ENCODE results near the gene NOC3L. TPM values are rescaled to one million over a fixed set of nuclear protein-coding genes. Genes with fewer than 3 reads are reported as not detected.

NOC3L gene
- total RNA-seq, 2 donors from 2014 or later, result 15.6 to 15.8 TPM

- H3K27me3 ChIP-seq (replicated peaks; ENCODE audit: insufficient read depth), result no peaks in the 10 kb centered on the region
- DNase-seq (ENCODE audit: low spot score), result no peak
- TF ChIP-seq POLR2A (IDR thresholded peaks at IDR 0.05) (no peak), POLR2AphosphoS5 (IDR thresholded peaks at IDR 0.05) (no peak), CTCF (IDR thresholded peaks at IDR 0.05) (no peak)
- WGBS, result 86% methylated on average over 6 of the region's 6 CpGs
- intact Hi-C loops (cut with DNase I), result no loop called here
- no peaks in the 10 kb centered on the region for H3K4me1 ChIP-seq (replicated peaks)
- no peaks in the 10 kb centered on the region for H3K36me3 ChIP-seq
- H3K9me3 ChIP-seq, result no peaks in the 10 kb centered on the region
- H3K27ac ChIP-seq, result no peak overlapping the region
- H3K4me3 ChIP-seq, result no peak overlapping the region
Observed at GRCh38 chr10:94310369-94310768, 52.4 kb downstream of the NOC3L start.

- H3K4me3 ChIP-seq, result no peak overlapping the region
- H3K9me3 ChIP-seq, result no peaks in the 10 kb centered on the region
- H3K27ac ChIP-seq, result no peak overlapping the region
- no peak for DNase-seq (ENCODE audit: low spot score)
- no peaks in the 10 kb centered on the region for H3K36me3 ChIP-seq
- H3K4me1 ChIP-seq (replicated peaks), result no peaks in the 10 kb centered on the region
- TF ChIP-seq POLR2A (IDR thresholded peaks at IDR 0.05) (no peak), POLR2AphosphoS5 (IDR thresholded peaks at IDR 0.05) (no peak), CTCF (IDR thresholded peaks at IDR 0.05) (no peak)
- H3K27me3 ChIP-seq (replicated peaks; ENCODE audit: insufficient read depth), result no peaks in the 10 kb centered on the region
- whole genome bisulfite sequencing, result 80% methylated on average over 3 of the region's 3 CpGs
- intact Hi-C loops (cut with DNase I), result no loop called here
Observed at GRCh38 chr10:94308866-94309265, 53.9 kb downstream of the NOC3L start.

GRCh38 chr10:94307046-94307615, 55.6 kb downstream of the NOC3L start:
- Histone ChIP-seq H3K27me3 (replicated peaks; ENCODE audit: insufficient read depth) (no peaks in the 10 kb centered on the region), H3K9me3 (no peaks in the 10 kb centered on the region), H3K4me1 (replicated peaks) (no peaks in the 10 kb centered on the region), H3K4me3 (no peak overlapping the region), H3K36me3 (no peaks in the 10 kb centered on the region), H3K27ac (no peak overlapping the region)
- intact Hi-C loops (cut with DNase I), result no loop called here
- 56% methylated on average over 5 of the region's 5 CpGs for WGBS
- no peak for DNase-seq (ENCODE audit: low spot score)
- TF ChIP-seq POLR2A (IDR thresholded peaks at IDR 0.05), result no peak
- no peak for TF ChIP-seq POLR2AphosphoS5 (IDR thresholded peaks at IDR 0.05)

- Histone ChIP-seq H3K4me3 (no peak overlapping the region), H3K27ac (no peak overlapping the region), H3K36me3 (no peaks in the 10 kb centered on the region), H3K9me3 (no peaks in the 10 kb centered on the region), H3K27me3 (replicated peaks; ENCODE audit: insufficient read depth) (no peaks in the 10 kb centered on the region), H3K4me1 (replicated peaks) (no peaks in the 10 kb centered on the region)
- no peak for DNase-seq (ENCODE audit: low spot score)
- intact Hi-C loops (cut with DNase I), result no loop called here
- TF ChIP-seq CTCF (IDR thresholded peaks at IDR 0.05), result no peak
- no peak for TF ChIP-seq POLR2A (IDR thresholded peaks at IDR 0.05)
- no peak for TF ChIP-seq POLR2AphosphoS5 (IDR thresholded peaks at IDR 0.05)
- WGBS, result 93% methylated on average over 1 of the region's 1 CpG
Observed at GRCh38 chr10:94303929-94304328, 58.8 kb downstream of the NOC3L start.

GRCh38 chr10:94300042-94300441, 62.7 kb downstream of the NOC3L start:
- intact Hi-C loops (cut with DNase I), result no loop called here
- Histone ChIP-seq H3K27ac (no peak overlapping the region), H3K9me3 (no peaks in the 10 kb centered on the region), H3K27me3 (replicated peaks; ENCODE audit: insufficient read depth) (no peaks in the 10 kb centered on the region), H3K36me3 (no peaks in the 10 kb centered on the region), H3K4me1 (replicated peaks) (no peaks in the 10 kb centered on the region), H3K4me3 (no peak overlapping the region)
- DNase-seq (ENCODE audit: low spot score), result no peak
- WGBS, result 95% methylated on average over 3 of the region's 3 CpGs
- no peak for TF ChIP-seq POLR2AphosphoS5 (IDR thresholded peaks at IDR 0.05)
- no peak for TF ChIP-seq POLR2A (IDR thresholded peaks at IDR 0.05)
- no peak for TF ChIP-seq CTCF (IDR thresholded peaks at IDR 0.05)

All from prostate gland (tissue), 2 donors.